ENCODE data around the gene NFIA. TPM values are rescaled to one million over a fixed set of nuclear protein-coding genes. Genes with fewer than 3 reads are reported as not detected.

Gene NFIA
- total RNA-seq, 1 experiment from 2014 or later: 65.4 TPM

GRCh38 chr1:61482170-61482734 lies 399.9 kb downstream of the NFIA start:
- CTCF ChIA-PET: no interaction called here
- POLR2A ChIA-PET (ENCODE audit: low non-redundant PET): no interaction called here
- no TSS peak for BruUV-seq (replicated peaks)

GRCh38 chr1:61486783-61487536 lies 404.6 kb downstream of the NFIA start:
- Histone ChIP-seq H3K4me3 (ENCODE audit: low read depth, low read length, poor library complexity, severe bottlenecking) (no peak overlapping the region), H3K27me3 (replicated peaks; ENCODE audit: insufficient read depth, low read depth, low read length, poor library complexity) (no peaks in the 10 kb centered on the region), H3K9me3 (ENCODE audit: low read depth, low read length, poor library complexity, severe bottlenecking) (no peaks in the 10 kb centered on the region), H3K4me1 (ENCODE audit: insufficient read depth, low read length, poor library complexity, severe bottlenecking) (no peaks in the 10 kb centered on the region), H3K27ac (ENCODE audit: low read depth, low read length, poor library complexity, severe bottlenecking) (no peak overlapping the region), H3K36me3 (ENCODE audit: insufficient read depth, low read length, poor library complexity, severe bottlenecking) (no peaks in the 10 kb centered on the region)
- intact Hi-C loops (cut with micrococcal nuclease; ENCODE audit: unreplicated experiment): no loop called here
- no peak for DNase-seq (ENCODE audit: low spot score)
- ChIA-PET CTCF (no interaction called here), POLR2A (ENCODE audit: low non-redundant PET) (no interaction called here)
- TF ChIP-seq CTCF (conservative IDR thresholded peaks at IDR 0.05; ENCODE audit: low read depth, low read length) (no peak), EZH2 (IDR thresholded peaks at IDR 0.05; ENCODE audit: borderline replicate concordance, low read depth, low read length, poor library complexity, severe bottlenecking) (no peak)
- no TSS peak for BruUV-seq (replicated peaks)

More at GRCh38 chr1:61482170-61482734, 399.9 kb downstream of the NFIA start:
- no peak for DNase-seq (ENCODE audit: low spot score)
- H3K4me1 ChIP-seq (ENCODE audit: insufficient read depth, low read length, poor library complexity, severe bottlenecking): no peaks in the 10 kb centered on the region
- H3K9me3 ChIP-seq (ENCODE audit: low read depth, low read length, poor library complexity, severe bottlenecking): no peaks in the 10 kb centered on the region
- H3K27me3 ChIP-seq (replicated peaks; ENCODE audit: insufficient read depth, low read depth, low read length, poor library complexity): peaks cover 9% of the 10 kb centered on the region
- H3K36me3 ChIP-seq (ENCODE audit: insufficient read depth, low read length, poor library complexity, severe bottlenecking): no peaks in the 10 kb centered on the region
- H3K4me3 ChIP-seq (ENCODE audit: low read depth, low read length, poor library complexity, severe bottlenecking): no peak overlapping the region
- intact Hi-C loops (cut with micrococcal nuclease; ENCODE audit: unreplicated experiment): no loop called here
- TF ChIP-seq CTCF (conservative IDR thresholded peaks at IDR 0.05; ENCODE audit: low read depth, low read length): no peak
- TF ChIP-seq EZH2 (IDR thresholded peaks at IDR 0.05; ENCODE audit: borderline replicate concordance, low read depth, low read length, poor library complexity, severe bottlenecking): no peak
- no peak overlapping the region for H3K27ac ChIP-seq (ENCODE audit: low read depth, low read length, poor library complexity, severe bottlenecking)

DNA sequence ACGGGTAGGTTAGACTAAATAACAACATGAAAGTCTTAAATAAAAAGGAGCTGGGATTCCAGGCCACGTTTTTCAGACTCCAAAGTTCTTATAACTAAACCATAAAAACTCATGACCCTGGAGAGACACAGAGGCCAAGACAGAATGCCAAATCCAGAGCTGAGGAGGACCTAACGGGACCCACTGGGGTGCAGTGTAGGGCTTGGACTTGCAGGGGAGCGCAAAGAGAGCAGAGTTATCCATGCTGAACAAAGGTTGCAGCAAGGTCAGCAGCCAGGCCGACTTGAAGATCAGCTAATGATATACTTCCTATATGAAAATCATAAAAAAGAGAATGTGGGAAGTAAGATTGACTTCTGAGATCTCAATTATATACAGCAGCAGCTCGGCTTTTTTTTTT lies 405.4 kb downstream of the NFIA start:
- no peaks in the 10 kb centered on the region for H3K36me3 ChIP-seq (ENCODE audit: insufficient read depth, low read length, poor library complexity, severe bottlenecking)
- H3K27me3 ChIP-seq (replicated peaks; ENCODE audit: insufficient read depth, low read depth, low read length, poor library complexity): no peaks in the 10 kb centered on the region
- CTCF ChIA-PET: interaction anchor here (0.7 kb wide), 1 partner anchor 396 kb away, joined by 8 read pairs; no protein-coding TSS in a partner anchor
- H3K9me3 ChIP-seq (ENCODE audit: low read depth, low read length, poor library complexity, severe bottlenecking): no peaks in the 10 kb centered on the region
- BruUV-seq (replicated peaks): no TSS peak
- intact Hi-C loops (cut with micrococcal nuclease; ENCODE audit: unreplicated experiment): no loop called here
- TF ChIP-seq EZH2 (IDR thresholded peaks at IDR 0.05; ENCODE audit: borderline replicate concordance, low read depth, low read length, poor library complexity, severe bottlenecking): no peak
- no peak for TF ChIP-seq CTCF (conservative IDR thresholded peaks at IDR 0.05; ENCODE audit: low read depth, low read length)
- POLR2A ChIA-PET (ENCODE audit: low non-redundant PET): no interaction called here
- no peak overlapping the region for H3K27ac ChIP-seq (ENCODE audit: low read depth, low read length, poor library complexity, severe bottlenecking)
- H3K4me3 ChIP-seq (ENCODE audit: low read depth, low read length, poor library complexity, severe bottlenecking): no peak overlapping the region
- H3K4me1 ChIP-seq (ENCODE audit: insufficient read depth, low read length, poor library complexity, severe bottlenecking): no peaks in the 10 kb centered on the region
- DNase-seq (ENCODE audit: low spot score): no peak
